Ramos (cell line): ENCODE data around the gene KRT27.
"Not testable (repeated sequence)": the region's sequence is repeated elsewhere in the genome, so short reads cannot be mapped to it uniquely, and the experiment has no call there.

Experiments used
- in situ Hi-C: fragments of 300-500 bp; cut with MboI; formaldehyde crosslinking; loops from one replicate; pipeline ENCODE4 v1.14.3; 2022; ENCODE audit warnings: low sequenced_read_pairs; ENCODE audit not compliant: unreplicated experiment

KRT27 gene

DNA sequence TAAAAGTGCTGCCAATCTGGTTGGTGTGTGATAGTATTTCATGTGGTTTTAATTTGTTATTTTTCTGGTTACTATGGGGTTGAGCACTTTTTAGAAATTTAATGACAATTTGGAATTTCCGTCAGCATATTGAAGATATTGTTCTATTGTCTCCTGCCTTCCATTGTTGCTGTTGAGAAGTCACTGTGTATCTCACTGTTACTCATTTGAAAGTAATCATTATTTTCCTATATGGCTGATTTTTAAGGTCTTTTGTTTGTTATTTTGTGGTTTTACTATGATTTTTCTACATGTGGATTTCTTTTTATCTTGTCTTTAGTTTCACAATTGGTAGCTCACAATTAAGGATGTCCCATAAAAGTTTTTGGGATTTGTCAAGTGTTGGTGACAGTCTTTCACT, 18.6 kb downstream of the KRT27 start:
- in situ Hi-C loops, result no loop called here

DNA sequence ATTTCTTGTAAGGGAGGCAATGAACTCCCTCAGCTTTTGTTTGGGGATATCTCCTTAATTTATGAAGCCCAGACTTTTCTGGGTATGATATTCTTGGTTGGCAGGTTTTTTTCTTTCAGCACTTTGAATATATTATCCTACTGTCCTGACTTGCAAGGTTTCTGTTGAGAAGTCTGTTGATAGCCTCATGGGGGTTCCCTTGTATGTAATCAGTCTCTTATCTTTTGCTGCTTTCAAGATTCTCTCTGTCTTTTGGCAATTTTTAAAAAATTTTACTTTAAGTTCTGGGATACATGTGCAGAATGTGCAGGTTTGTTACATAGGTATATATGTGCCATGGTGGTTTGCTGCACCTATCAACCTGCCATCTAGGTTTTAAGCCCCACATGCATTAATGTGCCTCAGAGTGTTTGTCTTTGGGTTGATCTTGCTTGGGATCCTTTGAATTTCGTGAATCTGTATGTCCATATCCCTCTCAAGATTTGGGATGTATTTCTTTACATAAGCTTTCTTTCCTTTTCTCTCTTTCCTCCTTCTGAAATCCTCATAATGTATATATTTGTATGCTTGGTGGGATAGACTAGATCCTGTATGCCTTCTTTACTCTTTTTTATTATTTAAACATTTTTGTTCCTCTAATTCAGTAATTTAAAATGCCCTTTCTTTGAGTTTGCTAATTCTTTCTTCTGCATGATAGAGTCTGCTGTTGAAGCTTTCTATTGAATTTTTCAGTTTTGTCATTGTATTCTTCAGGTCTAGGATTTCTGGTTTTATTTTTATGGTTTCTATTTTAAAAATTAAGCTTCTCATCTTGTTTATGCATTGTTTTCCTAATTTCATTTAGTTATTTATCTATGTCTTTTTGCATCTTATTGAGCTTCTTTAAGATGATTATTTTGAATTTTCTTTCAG, 22.0 kb downstream of the KRT27 start:
- in situ Hi-C loops, result no loop called here

DNA sequence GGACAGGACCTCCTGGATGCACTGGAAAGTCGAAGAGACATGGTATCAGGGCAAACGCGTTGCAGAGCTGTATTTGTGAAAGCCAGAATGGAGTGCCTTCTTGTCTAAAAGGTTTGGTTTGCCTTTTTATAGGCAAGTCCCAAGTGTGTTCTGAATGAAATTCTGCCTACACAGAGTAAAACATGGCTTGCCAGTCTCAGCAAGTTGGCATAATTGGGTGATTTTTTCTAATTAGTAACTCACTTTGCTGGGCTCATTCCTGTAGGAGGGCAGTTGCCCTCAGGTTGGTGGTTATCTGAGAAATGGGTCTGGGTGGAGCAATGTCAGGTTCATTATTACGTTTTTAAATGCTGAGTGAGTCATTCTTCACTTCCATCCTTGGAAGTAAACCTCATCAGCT, 27.1 kb downstream of the KRT27 start, which contains the start of gene KRT25:
Gene KRT25, minus strand, starts transcription at position 101 of the 400 bp plus-strand sequence. Its CDS starts 60 bp downstream, at position 41.
- in situ Hi-C loops, result no loop called here

DNA sequence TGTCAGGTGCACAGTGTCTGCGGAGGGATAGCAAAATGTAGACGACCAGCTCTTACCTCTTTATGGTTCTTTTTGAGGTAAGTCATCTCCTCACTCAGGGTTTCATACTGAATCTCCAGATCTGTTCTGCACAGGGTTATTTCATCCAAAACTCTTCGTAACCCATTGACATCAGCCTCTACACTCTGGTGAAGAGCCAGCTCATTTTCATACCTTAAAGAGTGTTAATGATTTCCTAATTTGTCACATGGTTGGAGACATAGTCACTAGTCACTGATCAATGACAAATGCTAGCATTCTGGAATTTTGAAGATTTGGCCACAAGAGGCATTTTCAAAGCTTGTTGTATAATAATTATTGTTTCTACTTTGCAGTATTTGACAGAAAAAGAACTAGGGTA, 28.5 kb downstream of the KRT27 start:
- in situ Hi-C loops, result no loop called here

DNA sequence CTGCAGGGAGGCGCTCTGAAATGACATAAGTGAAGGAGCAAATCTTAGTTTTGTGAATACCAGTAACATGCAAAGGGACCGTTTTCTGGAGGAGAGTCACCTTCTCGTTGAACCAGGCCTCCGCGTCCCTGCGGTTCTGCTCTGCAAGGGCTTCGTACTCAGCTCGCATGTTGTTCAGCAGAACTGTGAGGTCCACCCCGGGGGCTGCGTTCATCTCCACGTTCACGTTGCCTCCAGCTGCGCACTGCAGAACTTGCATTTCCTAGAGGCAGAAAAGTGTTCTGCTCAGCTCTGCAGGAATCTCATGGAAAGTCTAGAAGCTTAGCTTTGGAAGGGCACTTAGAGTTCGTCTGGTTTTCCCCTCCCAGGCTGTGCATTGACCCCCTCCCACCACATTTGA, 31.3 kb downstream of the KRT27 start:
- in situ Hi-C loops, result no loop called here

DNA sequence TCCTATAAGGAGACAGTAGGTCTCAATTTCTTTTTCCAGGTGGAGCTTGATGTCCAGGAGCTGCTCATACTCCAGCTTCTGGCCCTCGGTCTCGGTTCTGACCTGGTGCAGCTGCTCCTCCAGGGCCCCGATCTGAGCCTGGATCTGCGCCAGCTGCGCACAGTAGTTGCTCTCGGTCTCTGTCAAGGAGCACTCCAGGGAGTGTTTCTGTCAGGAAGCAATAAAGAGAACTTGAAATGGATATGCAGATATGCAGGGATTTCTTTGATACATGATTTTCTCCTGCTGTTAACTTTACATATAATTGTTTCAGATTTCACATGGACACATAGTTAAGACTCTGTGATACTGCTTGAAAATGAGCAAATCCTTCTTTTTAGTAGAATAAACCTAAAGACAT, 32.0 kb downstream of the KRT27 start:
- in situ Hi-C loops, result no loop called here

DNA sequence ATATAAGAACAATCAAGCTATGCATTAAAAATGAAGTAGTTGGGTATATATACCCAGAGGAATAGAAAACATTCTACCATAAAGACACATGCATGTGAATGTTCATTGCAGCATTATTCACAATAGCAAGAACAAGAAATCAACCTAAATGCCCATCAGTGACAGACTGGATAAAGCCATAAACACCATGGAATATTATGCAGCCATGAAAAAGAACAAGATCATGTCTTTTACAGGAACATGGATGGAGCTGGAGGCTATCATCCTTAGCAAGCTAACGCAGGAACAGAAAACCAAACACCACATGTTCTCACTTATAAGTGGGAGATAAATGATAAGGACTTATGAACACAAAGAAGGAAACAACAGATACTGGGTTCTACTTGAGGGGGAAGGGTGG, 33.7 kb downstream of the KRT27 start:
- in situ Hi-C loops, result not testable (repeated sequence)

DNA sequence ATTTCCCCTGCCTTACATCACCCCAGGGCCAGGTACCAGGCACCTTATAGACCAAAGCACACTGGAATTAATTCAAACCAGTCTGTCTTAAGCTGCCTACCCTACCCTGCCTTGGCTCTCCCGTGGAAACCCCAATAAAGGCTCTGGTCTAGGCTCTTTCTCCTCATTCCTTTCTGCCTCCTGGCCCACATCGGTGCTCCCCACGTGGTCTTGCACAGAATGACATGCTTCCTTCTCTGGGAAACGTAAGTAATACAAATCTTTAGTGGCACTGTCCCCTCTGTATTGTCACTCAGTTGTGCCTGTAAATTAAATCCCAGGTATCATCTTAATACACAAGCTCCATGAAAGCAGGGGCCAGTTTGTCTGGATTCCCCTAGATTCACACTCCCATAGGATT, 43.8 kb downstream of the KRT27 start:
- in situ Hi-C loops, result no loop called here

DNA sequence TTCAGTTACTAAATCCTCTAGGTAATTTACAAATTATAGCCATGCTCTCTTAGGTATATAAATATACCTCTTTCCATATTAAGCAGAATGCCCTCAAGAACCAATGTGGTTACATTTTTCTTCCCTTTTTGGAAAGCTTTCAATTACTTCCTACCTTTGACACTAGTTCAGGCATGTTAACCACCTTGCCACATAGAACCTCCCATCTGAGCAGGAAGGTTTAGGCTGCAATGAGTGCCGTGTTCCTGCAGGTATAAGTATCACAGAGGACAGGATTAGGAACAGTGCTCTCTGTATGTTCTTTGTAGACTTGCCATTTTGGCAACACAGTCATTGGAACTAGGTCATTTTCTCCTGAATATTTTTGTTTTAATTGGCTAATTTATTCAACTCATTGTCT, 47.3 kb downstream of the KRT27 start:
- in situ Hi-C loops, result no loop called here

DNA sequence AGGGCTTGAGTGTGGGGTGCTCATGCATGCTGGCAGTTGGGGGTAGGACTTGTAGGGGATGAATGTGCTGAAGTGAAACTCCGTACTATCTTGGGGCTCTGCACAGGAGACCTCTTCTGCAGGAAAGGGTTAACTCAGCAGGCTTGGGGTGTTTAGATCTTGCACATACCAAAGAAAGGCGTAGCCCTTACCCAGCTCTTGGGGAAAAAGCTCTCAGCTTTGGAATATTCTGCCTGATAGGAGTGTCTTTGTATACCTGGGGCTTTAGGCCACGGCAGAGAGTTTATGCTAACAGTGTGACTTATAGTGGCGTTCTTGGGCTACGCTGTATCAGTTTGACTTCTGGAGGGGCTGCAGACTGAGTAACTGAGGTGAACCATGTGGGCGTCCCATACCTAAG, 48.3 kb downstream of the KRT27 start:
- in situ Hi-C loops, result no loop called here

DNA sequence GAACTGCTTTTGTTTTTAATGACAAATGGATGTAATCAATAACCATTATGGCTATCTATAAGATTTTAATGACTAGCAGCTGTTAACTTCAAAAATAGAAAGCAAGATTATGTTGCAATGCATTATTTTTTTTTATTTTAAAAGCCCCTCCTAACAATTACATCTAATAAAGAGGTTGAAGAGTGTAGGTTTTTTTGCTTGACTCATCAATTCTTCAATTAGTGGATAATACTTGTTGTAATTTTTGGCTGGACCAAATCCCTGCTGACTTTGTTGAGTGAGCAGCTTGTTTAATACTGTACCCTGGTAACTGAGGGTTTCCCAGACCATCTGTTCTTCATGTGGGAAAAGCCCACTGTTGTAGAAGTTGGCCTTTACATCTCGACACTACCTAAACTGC, 51.4 kb downstream of the KRT27 start:
- in situ Hi-C loops, result no loop called here

DNA sequence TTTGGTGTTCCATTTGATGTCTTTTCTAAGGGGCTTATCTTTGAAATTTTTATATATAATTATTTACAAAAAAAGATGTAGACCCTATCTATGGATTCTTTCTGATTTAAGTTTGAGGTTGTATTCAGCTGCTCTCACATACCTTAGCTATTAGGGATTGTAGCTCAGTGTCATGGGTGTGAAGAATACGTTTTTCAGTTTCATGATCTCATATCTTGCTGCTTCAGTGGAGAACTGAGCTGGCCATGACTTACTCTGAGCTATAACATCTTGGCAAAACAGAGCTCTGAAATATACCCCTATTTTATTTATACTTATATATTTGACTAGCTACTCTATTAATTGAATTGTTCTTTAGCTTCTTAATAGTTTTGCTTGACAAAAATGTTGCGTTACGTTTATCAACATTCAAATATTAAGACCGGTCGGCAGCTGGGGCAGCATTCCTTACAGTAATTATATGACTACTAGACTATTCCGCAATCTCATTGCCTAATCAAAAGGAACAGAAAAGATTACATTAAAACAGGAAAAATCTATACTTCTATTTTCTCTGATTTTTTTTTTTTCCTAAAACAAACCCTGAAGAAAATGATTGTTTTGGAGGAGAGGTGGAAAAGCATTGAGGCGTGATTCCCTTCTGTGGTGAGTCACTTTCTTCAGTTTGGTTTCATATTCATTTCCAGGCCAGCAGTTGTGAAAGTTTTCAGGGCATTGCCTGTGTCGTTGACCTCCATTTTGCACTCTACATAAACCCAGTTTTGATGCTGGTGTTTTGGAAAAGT, 54.7 kb downstream of the KRT27 start:
- in situ Hi-C loops, result no loop called here

DNA sequence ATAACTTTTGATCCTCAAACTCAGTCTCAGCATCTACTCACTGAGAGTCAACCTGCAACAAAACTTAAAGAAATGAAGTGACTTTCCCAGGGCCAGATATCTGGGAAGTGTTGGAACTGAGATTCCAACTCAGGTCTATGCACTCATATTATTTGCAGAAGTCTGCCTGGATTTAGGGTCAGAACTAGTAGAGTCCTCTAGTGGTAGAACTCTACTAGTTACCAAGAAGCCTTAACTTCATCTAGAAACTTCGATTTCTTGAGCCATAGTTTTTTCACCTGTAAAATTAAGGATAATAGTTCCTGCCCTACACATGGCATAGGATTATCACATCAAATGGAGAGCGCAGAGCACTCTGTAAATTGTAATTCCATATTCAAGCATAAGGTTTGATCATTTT, 55.4 kb downstream of the KRT27 start:
- in situ Hi-C loops, result no loop called here
